HEK293T (cell line): ENCODE data around the gene OR2J2.

ENCODE experiments used
- BHLHE40 ChIP-seq: fragments of 450-650 bp; IDR thresholded peaks from 2 replicates; pipeline ENCODE4 v1.6.1; 2016; ENCODE audit warnings: mild to moderate bottlenecking, moderate library complexity, borderline replicate concordance
- ELF4 ChIP-seq: fragments of 450-650 bp; IDR thresholded peaks from 2 replicates; pipeline ENCODE4 v1.6.1; 2017; ENCODE audit warnings: antibody characterized with exemption
- FOXA1 ChIP-seq: fragments of 450-650 bp; IDR thresholded peaks from 2 replicates; pipeline ENCODE4 v1.6.1; 2016; ENCODE audit warnings: mild to moderate bottlenecking
- FOXK2 ChIP-seq: fragments of 450-650 bp; IDR thresholded peaks from 2 replicates; pipeline ENCODE4 v1.6.1; 2016; ENCODE audit warnings: mild to moderate bottlenecking
- FOXM1 ChIP-seq: fragments of 450-650 bp; IDR thresholded peaks from 2 replicates; pipeline ENCODE4 v1.6.1; 2017; ENCODE audit warnings: mild to moderate bottlenecking, borderline replicate concordance
- HDGF ChIP-seq: fragments of 450-650 bp; IDR thresholded peaks from 2 replicates; pipeline ENCODE4 v1.6.1; 2017; ENCODE audit warnings: antibody characterized with exemption, borderline replicate concordance
- LEF1 ChIP-seq: fragments of 450-650 bp; IDR thresholded peaks from 2 replicates; pipeline ENCODE4 v1.6.1; 2017; ENCODE audit warnings: mild to moderate bottlenecking, borderline replicate concordance
- SP1 ChIP-seq: fragments of 450-650 bp; IDR thresholded peaks from 2 replicates; pipeline ENCODE4 v1.6.1; 2017
- SUZ12 ChIP-seq: fragments of 450-650 bp; IDR thresholded peaks from 2 replicates; pipeline ENCODE4 v1.6.1; 2016; ENCODE audit warnings: mild to moderate bottlenecking
- TARDBP ChIP-seq: fragments of 450-650 bp; IDR thresholded peaks from 2 replicates; pipeline ENCODE4 v1.6.1; 2016
- ZNF384 ChIP-seq: fragments of 450-650 bp; IDR thresholded peaks from 2 replicates; pipeline ENCODE4 v1.6.1; 2016

GRCh38 chr6:29216528-29216927, 45.8 kb downstream of the OR2J2 start:
- TF ChIP-seq SP1 = no peak
- TF ChIP-seq ZNF384 = no peak
- no peak for TF ChIP-seq FOXA1
- no peak for TF ChIP-seq TARDBP
- TF ChIP-seq ELF4 = no peak
- TF ChIP-seq BHLHE40 = no peak
- no peak for TF ChIP-seq HDGF
- TF ChIP-seq FOXK2 = no peak
- TF ChIP-seq FOXM1 = no peak
- no peak for TF ChIP-seq SUZ12
- TF ChIP-seq LEF1 = no peak
